H9 (cell line): ENCODE results near the gene SLC12A2. TPM values are rescaled to one million over a fixed set of nuclear protein-coding genes. Genes with fewer than 3 reads are reported as not detected.
A peak's percentile ranks its signal among the peaks of the same experiment; 100 is the strongest.

Source experiments
- DNase-seq: peaks from one replicate; pipeline ENCODE4 v3.0.0-alpha.2; 2017
- H2AFZ ChIP-seq: one replicate; pipeline ENCODE4 v1.6.1; 2013; ENCODE audit warnings: mild to moderate bottlenecking, low read length, control low read depth, moderate library complexity
- H2AK5ac ChIP-seq: 2 replicates; pipeline ENCODE4 v1.6.1; 2013; ENCODE audit warnings: low read length, control low read depth, mixed read lengths; ENCODE audit not compliant: insufficient read length
- H2BK120ac ChIP-seq: one replicate; pipeline ENCODE4 v1.6.1; 2013; ENCODE audit warnings: low read depth, mild to moderate bottlenecking, low read length, control low read depth, inconsistent platforms; ENCODE audit not compliant: poor library complexity, severe bottlenecking
- H2BK12ac ChIP-seq: 2 replicates; pipeline ENCODE4 v1.6.1; 2013; ENCODE audit warnings: low read length, control low read depth, mixed read lengths, low read depth; ENCODE audit not compliant: insufficient read length
- H2BK15ac ChIP-seq: 2 replicates; pipeline ENCODE4 v1.6.1; 2013; ENCODE audit warnings: low read depth, low read length, control low read depth
- H2BK20ac ChIP-seq: one replicate; pipeline ENCODE4 v1.6.1; 2013; ENCODE audit warnings: low read depth, mild to moderate bottlenecking, low read length, control low read depth, inconsistent platforms; ENCODE audit not compliant: poor library complexity, severe bottlenecking
- H2BK5ac ChIP-seq: 2 replicates; pipeline ENCODE4 v1.6.1; 2013; ENCODE audit warnings: low read length, control low read depth, mixed read lengths; ENCODE audit not compliant: insufficient read length
- H3K14ac ChIP-seq: 2 replicates; pipeline ENCODE4 v1.6.1; 2013; ENCODE audit warnings: low read length, control low read depth; ENCODE audit not compliant: insufficient read depth
- H3K18ac ChIP-seq: 2 replicates; pipeline ENCODE4 v1.6.1; 2013; ENCODE audit warnings: low read depth, mild to moderate bottlenecking, mixed read lengths, low read length, control low read depth; ENCODE audit not compliant: insufficient read length
- H3K23ac ChIP-seq: 2 replicates; pipeline ENCODE4 v1.6.1; 2013; ENCODE audit warnings: low read length, control low read depth, mixed read lengths, low read depth; ENCODE audit not compliant: insufficient read length
- H3K23me2 ChIP-seq: 2 replicates; pipeline ENCODE4 v1.6.1; 2013; ENCODE audit warnings: low read depth, mild to moderate bottlenecking, mixed read lengths, low read length, control low read depth; ENCODE audit not compliant: insufficient read length, poor library complexity, severe bottlenecking
- H3K27ac ChIP-seq: 2 replicates; pipeline ENCODE4 v1.5.1; 2013; ENCODE audit warnings: low read length, control low read depth, mixed read lengths, low read depth; ENCODE audit not compliant: insufficient read length
- H3K27me3 ChIP-seq: 2 replicates; pipeline ENCODE4 v1.6.1; 2013; ENCODE audit warnings: low read length, control low read depth, inconsistent platforms; ENCODE audit not compliant: insufficient read depth
- H3K4ac ChIP-seq: 2 replicates; pipeline ENCODE4 v1.6.1; 2013; ENCODE audit warnings: low read depth, mild to moderate bottlenecking, control low read depth, inconsistent platforms, low read length, moderate library complexity
- H3K4me1 ChIP-seq: 2 replicates; pipeline ENCODE4 v1.6.1; 2013; ENCODE audit warnings: low read length, control low read depth, inconsistent platforms; ENCODE audit not compliant: insufficient read depth
- H3K4me2 ChIP-seq: 2 replicates; pipeline ENCODE4 v1.6.1; 2013; ENCODE audit warnings: low read length, control low read depth, mixed read lengths; ENCODE audit not compliant: insufficient read length, insufficient read depth
- H3K56ac ChIP-seq: 2 replicates; pipeline ENCODE4 v1.6.1; 2013; ENCODE audit warnings: low read depth, mild to moderate bottlenecking, mixed read lengths, low read length, control low read depth; ENCODE audit not compliant: insufficient read length
- H3K79me1 ChIP-seq: 2 replicates; pipeline ENCODE4 v1.6.1; 2013; ENCODE audit warnings: low read depth, mild to moderate bottlenecking, moderate library complexity, low read length, control low read depth, inconsistent platforms; ENCODE audit not compliant: insufficient read depth, poor library complexity, severe bottlenecking
- H3K79me2 ChIP-seq: 2 replicates; pipeline ENCODE4 v1.6.1; 2013; ENCODE audit warnings: low read length, control low read depth, inconsistent platforms; ENCODE audit not compliant: insufficient read depth
- H3K9ac ChIP-seq: 2 replicates; pipeline ENCODE4 v1.6.1; 2013; ENCODE audit warnings: low read length, control low read depth, mixed read lengths; ENCODE audit not compliant: insufficient read length; ENCODE audit errors: extremely low read depth
- H3K9me3 ChIP-seq: one replicate; pipeline ENCODE4 v1.6.1; 2013; ENCODE audit warnings: low read depth, low read length, inconsistent platforms; ENCODE audit not compliant: control insufficient read depth
- H3T11ph ChIP-seq: one replicate; pipeline ENCODE4 v1.6.1; 2013; ENCODE audit warnings: mild to moderate bottlenecking, low read length, control low read depth, inconsistent platforms
- H4K20me1 ChIP-seq: one replicate; pipeline ENCODE4 v1.6.1; 2013; ENCODE audit not compliant: control insufficient read depth, insufficient read length, insufficient read depth
- H4K5ac ChIP-seq: 2 replicates; pipeline ENCODE4 v1.6.1; 2013; ENCODE audit warnings: low read depth, mild to moderate bottlenecking, mixed read lengths, low read length, control low read depth; ENCODE audit not compliant: insufficient read length
- H4K8ac ChIP-seq: replicated peaks from 2 replicates; pipeline ENCODE4 v1.6.1; 2013; ENCODE audit warnings: low read length, control low read depth, mixed read lengths, low read depth; ENCODE audit not compliant: insufficient read length
- H4K91ac ChIP-seq: 2 replicates; pipeline ENCODE4 v1.6.1; 2013; ENCODE audit warnings: low read depth, mild to moderate bottlenecking, moderate library complexity, mixed read lengths, low read length, control low read depth; ENCODE audit not compliant: insufficient read length
- H3K27ac Mint-ChIP-seq, 3 experiments: 2 replicates in 2 of 3; 3 replicates in 1 of 3; pipeline ENCODE4 v1.8.0; 2020 to 2021; ENCODE audit warnings: mixed read lengths in 3 of 3, mild to moderate bottlenecking in 1 of 3, moderate library complexity in 1 of 3
- H3K27me3 Mint-ChIP-seq: 2 replicates; pipeline ENCODE4 v1.8.0; 2021; ENCODE audit warnings: low read depth, mild to moderate bottlenecking, moderate library complexity, mixed read lengths
- H3K36me3 Mint-ChIP-seq, 3 experiments: 2 replicates in 2 of 3; 3 replicates in 1 of 3; pipeline ENCODE4 v1.8.0; 2020 to 2021; ENCODE audit warnings: low read depth in 3 of 3, mixed read lengths in 3 of 3; ENCODE audit not compliant: insufficient read depth in 1 of 3
- H3K4me1 Mint-ChIP-seq, 2 experiments: 2 replicates each; pipeline ENCODE4 v1.8.0; 2020; ENCODE audit warnings: mixed read lengths in 2 of 2
- H3K4me3 Mint-ChIP-seq, 2 experiments: 2 replicates in 1 of 2; 3 replicates in 1 of 2; pipeline ENCODE4 v1.8.0; 2020 to 2021; ENCODE audit warnings: mild to moderate bottlenecking in 2 of 2, mixed read lengths in 2 of 2, moderate library complexity in 1 of 2
- H3K9me3 Mint-ChIP-seq, 2 experiments: 2 replicates in 1 of 2; 3 replicates in 1 of 2; pipeline ENCODE4 v1.8.0; 2020; ENCODE audit warnings: mild to moderate bottlenecking in 2 of 2, mixed read lengths in 2 of 2, moderate library complexity in 1 of 2
- CTCF ChIP-seq: fragments of 200-600 bp; sonication (generic); conservative IDR thresholded peaks from 3 replicates; pipeline ENCODE4 v1.8.0; 2021; ENCODE audit warnings: antibody characterized with exemption, mild to moderate bottlenecking
- WGBS: extraction: QIAGEN DNeasy Blood & Tissue Kit; methylation state at CpG from one replicate; pipeline ENCODE4 v1.1.7; 2013; ENCODE audit warnings: missing lambda C conversion rate, low lambda C conversion rate, mixed read lengths; ENCODE audit not compliant: insufficient read length; ENCODE audit errors: extremely low coverage; 5-methylcytosine and 5-hydroxymethylcytosine counted together
- total RNA-seq: library from RNA; stranded (reverse); gene quantifications from 2 replicates; pipeline ENCODE4 v1.2.1, GENCODE V29; 2021

SLC12A2 gene
- total RNA-seq, 1 experiment from 2014 or later: 17.9 TPM

- no peaks in the 10 kb centered on the region for H4K20me1 ChIP-seq
- no peaks in the 10 kb centered on the region for H3K79me2 ChIP-seq
- peaks cover 2 to 7% of the 10 kb centered on the region in 2 experiments; a peak in 2 of 4 replicates for H3K4me1 Mint-ChIP-seq
- H2BK12ac ChIP-seq: no peak overlapping the region
- H3K36me3 Mint-ChIP-seq: no peaks in the 10 kb centered on the region
- no peak overlapping the region for H2BK15ac ChIP-seq
- H3K4ac ChIP-seq: no peak overlapping the region
- no peak overlapping the region for H2BK120ac ChIP-seq
- H3K9me3 ChIP-seq: no peaks in the 10 kb centered on the region
- H3K18ac ChIP-seq: no peak overlapping the region
- no peak overlapping the region for H4K5ac ChIP-seq
- no peak overlapping the region for H2AK5ac ChIP-seq
- H3K4me3 Mint-ChIP-seq: no peak overlapping the region
- no peak overlapping the region for H4K91ac ChIP-seq
- no peak overlapping the region for H3K23ac ChIP-seq
- H3T11ph ChIP-seq: no peak overlapping the region
- H3K27ac ChIP-seq: no peak overlapping the region
- no peak overlapping the region for H2BK20ac ChIP-seq
- no peaks in the 10 kb centered on the region for H3K27me3 ChIP-seq
- no peak overlapping the region for H2BK5ac ChIP-seq
- no peak overlapping the region for H3K56ac ChIP-seq
- no peaks in the 10 kb centered on the region for H3K27me3 Mint-ChIP-seq
- no peak overlapping the region for H3K9ac ChIP-seq
- no peak for TF ChIP-seq CTCF
- no CpG with 5 or more reads among the region's 5 CpGs for WGBS
- no peaks in the 10 kb centered on the region for H3K23me2 ChIP-seq
- no peaks in the 10 kb centered on the region for H3K79me1 ChIP-seq
- H2AFZ ChIP-seq: peak overlapping the region; percentile 8
- H3K14ac ChIP-seq: no peak overlapping the region
- no peak overlapping the region for H3K27ac Mint-ChIP-seq
- no peaks in the 10 kb centered on the region for H3K4me1 ChIP-seq
- no peaks in the 10 kb centered on the region for H3K9me3 Mint-ChIP-seq
- no peak overlapping the region for H4K8ac ChIP-seq
- no peak for DNase-seq
- no peak overlapping the region for H3K4me2 ChIP-seq
Observed at GRCh38 chr5:128212191-128212806, 128.7 kb downstream of the SLC12A2 start.
